GM23248 (cell line): ENCODE data around the gene NEB. TPM values are rescaled to one million over a fixed set of nuclear protein-coding genes. Genes with fewer than 3 reads are reported as not detected.

Source experiments
- DNase-seq: peaks from one replicate; pipeline ENCODE4 v3.0.0-alpha.2; 2015
- H2AFZ ChIP-seq: fragments of 200-600 bp; sonication (generic); 2 replicates; pipeline ENCODE4 v1.6.1; 2016; ENCODE audit warnings: antibody characterized with exemption
- H3F3A ChIP-seq: fragments of 200-600 bp; sonication (generic); 2 replicates; pipeline ENCODE4 v1.6.1; 2016; ENCODE audit warnings: mild to moderate bottlenecking, antibody characterized with exemption, mixed run types; ENCODE audit not compliant: insufficient read depth
- H3K27ac ChIP-seq: fragments of 200-600 bp; sonication (generic); 2 replicates; pipeline ENCODE4 v1.5.1; 2016; ENCODE audit warnings: mild to moderate bottlenecking
- H3K27me3 ChIP-seq: fragments of 200-600 bp; sonication (generic); replicated peaks from 2 replicates; pipeline ENCODE4 v1.6.1; 2016; ENCODE audit warnings: mild to moderate bottlenecking; ENCODE audit not compliant: insufficient read depth
- H3K36me3 ChIP-seq: fragments of 200-600 bp; sonication (generic); 2 replicates; pipeline ENCODE4 v1.6.1; 2016; ENCODE audit warnings: low read depth, mild to moderate bottlenecking
- H3K4me1 ChIP-seq: fragments of 200-600 bp; sonication (generic); 2 replicates; pipeline ENCODE4 v1.6.1; 2016; ENCODE audit warnings: mild to moderate bottlenecking; ENCODE audit not compliant: insufficient read depth
- H3K4me2 ChIP-seq: fragments of 200-600 bp; sonication (generic); one replicate; pipeline ENCODE4 v1.6.1; 2016; ENCODE audit warnings: mild to moderate bottlenecking; ENCODE audit not compliant: unreplicated experiment
- H3K4me3 ChIP-seq: fragments of 200-600 bp; sonication (generic); 2 replicates; pipeline ENCODE4 v1.5.1; 2016; ENCODE audit warnings: mild to moderate bottlenecking
- H3K79me2 ChIP-seq: fragments of 200-600 bp; sonication (generic); 2 replicates; pipeline ENCODE4 v1.6.1; 2016; ENCODE audit warnings: mild to moderate bottlenecking; ENCODE audit not compliant: insufficient read depth
- H3K9ac ChIP-seq: fragments of 200-600 bp; sonication (generic); 2 replicates; pipeline ENCODE4 v1.6.1; 2016; ENCODE audit warnings: mild to moderate bottlenecking
- H3K9me2 ChIP-seq: fragments of 200-600 bp; sonication (generic); 2 replicates; pipeline ENCODE4 v1.6.1; 2016; ENCODE audit warnings: mixed run types, mild to moderate bottlenecking, moderate library complexity; ENCODE audit not compliant: insufficient read depth
- H3K9me3 ChIP-seq: fragments of 200-600 bp; sonication (generic); one replicate; pipeline ENCODE4 v1.6.1; 2017; ENCODE audit warnings: low read depth
- H4K20me1 ChIP-seq: fragments of 200-600 bp; sonication (generic); 2 replicates; pipeline ENCODE4 v1.6.0; 2016; ENCODE audit not compliant: insufficient read depth
- EZH2 ChIP-seq: fragments of 200-600 bp; sonication (generic); IDR thresholded peaks from 2 replicates; pipeline ENCODE4 v1.6.1; 2018; ENCODE audit warnings: antibody characterized with exemption, mild to moderate bottlenecking; ENCODE audit not compliant: insufficient read depth, poor library complexity, severe bottlenecking
- EZH2phosphoT487 ChIP-seq: fragments of 200-600 bp; sonication (generic); IDR thresholded peaks from 2 replicates; pipeline ENCODE4 v1.6.1; 2018; ENCODE audit warnings: antibody characterized with exemption, moderate library complexity, mild to moderate bottlenecking, low read depth; ENCODE audit not compliant: insufficient read depth
- WGBS, 2 experiments: methylation state at CpG; one replicate each; pipeline ENCODE4 v1.1.6; 2015 to 2017; ENCODE audit warnings: low lambda C conversion rate in 2 of 2, low coverage in 1 of 2; ENCODE audit errors: missing lambda C conversion rate in 2 of 2; 5-methylcytosine and 5-hydroxymethylcytosine counted together
- in situ Hi-C: fragments of 300-500 bp; cut with MboI; formaldehyde crosslinking; loops from 2 replicates; pipeline ENCODE4 v1.15.0; 2020
- polyA plus RNA-seq: library from polyadenylated mRNA; unstranded; fragments of >200 nt; fragmentation: Nextera tagmentation; extraction: Ambion mirVana; gene quantifications from 2 replicates; pipeline ENCODE4 v1.2.1, GENCODE V29; 2016
- total RNA-seq: library from RNA; depleted of rRNA; stranded (reverse); fragments of >200 nt; shearing (Covaris generic); gene quantifications from 2 replicates; pipeline ENCODE4 v1.2.3, GENCODE V29; 2014

NEB gene
- total and polyA plus RNA-seq, 2 experiments from 2014 or later: 0.11 to 1.5 TPM

- Histone ChIP-seq H3K27me3 (no peaks in the 10 kb centered on the region), H3F3A (no peaks in the 10 kb centered on the region), H3K4me2 (no peak overlapping the region), H3K27ac (no peak overlapping the region), H3K4me1 (no peaks in the 10 kb centered on the region), H2AFZ (no peak overlapping the region), H3K9me3 (no peaks in the 10 kb centered on the region), H3K9me2 (no peaks in the 10 kb centered on the region), H3K36me3 (no peaks in the 10 kb centered on the region), H4K20me1 (no peaks in the 10 kb centered on the region), H3K4me3 (no peak overlapping the region), H3K79me2 (no peaks in the 10 kb centered on the region), H3K9ac (no peak overlapping the region)
- in situ Hi-C loops: no loop called here
- TF ChIP-seq EZH2phosphoT487 (no peak), EZH2 (no peak)
- WGBS, 2 experiments: 42 to 46% methylated on average over 2 of the region's 2 CpGs
- no peak for DNase-seq
Observed at GRCh38 chr2:151661625-151662024, 72.7 kb downstream of the NEB start.

- Histone ChIP-seq H3K9me3 (no peaks in the 10 kb centered on the region), H2AFZ (no peak overlapping the region), H3K27ac (no peak overlapping the region), H3K27me3 (no peaks in the 10 kb centered on the region), H3K79me2 (no peaks in the 10 kb centered on the region), H4K20me1 (no peaks in the 10 kb centered on the region), H3K4me1 (no peaks in the 10 kb centered on the region), H3K9me2 (no peaks in the 10 kb centered on the region), H3K36me3 (no peaks in the 10 kb centered on the region), H3F3A (no peaks in the 10 kb centered on the region), H3K4me3 (no peak overlapping the region), H3K4me2 (no peak overlapping the region), H3K9ac (no peak overlapping the region)
- TF ChIP-seq EZH2 (no peak), EZH2phosphoT487 (no peak)
- 60 to 61% methylated on average over 2 of the region's 2 CpGs for WGBS, 2 experiments
- in situ Hi-C loops: no loop called here
- DNase-seq: no peak
Observed at GRCh38 chr2:151658081-151658480, 76.2 kb downstream of the NEB start.

DNA sequence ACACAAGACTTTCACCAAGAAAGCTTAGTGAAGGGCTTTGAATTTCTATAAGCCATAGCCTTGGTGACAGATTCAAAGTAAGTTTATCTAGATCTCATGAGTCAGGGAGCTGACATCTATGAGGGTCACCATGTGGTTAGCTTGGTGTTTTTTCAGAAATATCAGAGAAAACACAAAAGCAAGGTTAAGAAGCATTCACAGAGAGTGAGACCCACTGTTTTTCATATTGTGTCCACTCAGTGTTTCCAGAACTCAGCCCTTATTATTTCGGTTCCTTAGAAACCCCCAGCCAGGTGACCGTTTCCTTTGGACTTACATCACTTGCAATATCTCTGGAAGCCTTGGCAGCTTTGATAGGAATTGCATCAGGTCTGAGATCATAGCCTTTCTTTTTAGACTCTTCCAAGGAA is 76.6 kb downstream of the NEB start:
- no peaks in the 10 kb centered on the region for H3K4me1 ChIP-seq
- no peak overlapping the region for H3K4me2 ChIP-seq
- no peak overlapping the region for H3K27ac ChIP-seq
- DNase-seq: peak; percentile 4
- TF ChIP-seq EZH2phosphoT487 (no peak), EZH2 (no peak)
- no peaks in the 10 kb centered on the region for H4K20me1 ChIP-seq
- in situ Hi-C loops: no loop called here
- H3F3A ChIP-seq: no peaks in the 10 kb centered on the region
- H3K9me3 ChIP-seq: no peaks in the 10 kb centered on the region
- H3K36me3 ChIP-seq: no peaks in the 10 kb centered on the region
- H3K79me2 ChIP-seq: no peaks in the 10 kb centered on the region
- 60 to 68% methylated on average over 2 of the region's 2 CpGs for WGBS, 2 experiments
- H3K9ac ChIP-seq: no peak overlapping the region
- no peaks in the 10 kb centered on the region for H3K9me2 ChIP-seq
- no peak overlapping the region for H2AFZ ChIP-seq
- H3K27me3 ChIP-seq: no peaks in the 10 kb centered on the region
- no peak overlapping the region for H3K4me3 ChIP-seq

DNA sequence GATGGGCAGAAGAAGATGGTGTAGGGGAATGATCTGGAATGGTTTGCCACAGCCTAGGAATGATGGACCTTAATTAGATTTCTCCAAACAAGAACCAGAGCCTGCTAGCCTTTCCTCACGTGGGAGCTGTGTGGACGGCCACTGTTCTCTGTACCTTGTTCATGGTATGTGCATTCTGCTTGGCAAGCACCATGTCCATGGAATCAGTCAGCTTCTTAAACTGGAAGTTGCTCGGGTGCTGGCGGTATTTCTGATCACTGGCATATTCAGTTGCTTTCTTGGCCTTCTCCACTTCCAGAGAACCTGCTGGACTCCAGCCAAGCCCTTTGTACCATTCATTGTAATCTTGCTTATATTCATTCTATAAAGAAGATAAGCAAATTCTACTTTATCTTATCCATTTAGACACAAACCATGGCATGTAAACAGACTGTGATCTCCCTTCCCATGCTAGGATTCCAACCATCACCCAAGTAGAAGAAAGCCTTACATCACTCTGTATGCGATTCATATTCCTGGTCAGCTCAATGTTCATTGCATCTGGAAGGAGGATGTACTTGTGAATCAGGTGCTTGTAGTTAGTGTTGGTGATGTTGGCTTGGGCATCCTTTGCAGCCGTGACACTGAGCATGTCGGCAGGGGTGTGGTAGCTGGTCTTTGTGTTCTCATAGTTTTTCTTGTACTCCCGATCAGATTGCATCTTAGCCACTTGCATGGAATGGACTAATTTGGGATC is 78.4 kb downstream of the NEB start:
- H3K9me2 ChIP-seq: no peaks in the 10 kb centered on the region
- H3K9me3 ChIP-seq: no peaks in the 10 kb centered on the region
- no peaks in the 10 kb centered on the region for H4K20me1 ChIP-seq
- no peak for DNase-seq
- no peaks in the 10 kb centered on the region for H3K27me3 ChIP-seq
- H3K79me2 ChIP-seq: no peaks in the 10 kb centered on the region
- no peak overlapping the region for H3K4me3 ChIP-seq
- H3K27ac ChIP-seq: no peak overlapping the region
- no peaks in the 10 kb centered on the region for H3K4me1 ChIP-seq
- H3F3A ChIP-seq: no peaks in the 10 kb centered on the region
- H3K4me2 ChIP-seq: no peak overlapping the region
- no peak for TF ChIP-seq EZH2phosphoT487
- TF ChIP-seq EZH2: no peak
- no peaks in the 10 kb centered on the region for H3K36me3 ChIP-seq
- in situ Hi-C loops: no loop called here
- H3K9ac ChIP-seq: no peak overlapping the region
- 83% methylated on average over 8 of the region's 8 CpGs for WGBS, 2 experiments
- no peak overlapping the region for H2AFZ ChIP-seq

DNA sequence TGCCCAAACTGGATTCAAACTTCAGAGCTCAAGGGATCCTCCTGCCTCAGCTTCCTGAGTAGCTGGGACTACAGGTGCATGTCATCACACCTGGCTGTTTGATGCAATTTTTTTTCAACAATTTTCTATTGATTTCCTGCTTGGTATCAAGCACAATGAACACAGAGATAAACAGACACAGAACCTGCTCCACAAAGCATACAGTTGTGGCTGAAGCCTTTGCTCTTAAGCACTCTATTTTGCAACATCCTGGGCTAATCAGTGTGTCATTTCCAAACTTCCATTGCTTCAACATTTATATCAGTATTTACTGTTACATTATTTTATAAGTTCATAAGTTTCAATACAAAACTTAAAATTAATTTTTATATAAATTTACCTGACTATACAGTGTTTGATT is 79.4 kb downstream of the NEB start:
- TF ChIP-seq EZH2phosphoT487: no peak
- no peak for TF ChIP-seq EZH2
- H3K4me1 ChIP-seq: no peaks in the 10 kb centered on the region
- H3K79me2 ChIP-seq: no peaks in the 10 kb centered on the region
- no peak overlapping the region for H3K9ac ChIP-seq
- H3F3A ChIP-seq: no peaks in the 10 kb centered on the region
- no peaks in the 10 kb centered on the region for H4K20me1 ChIP-seq
- H3K27me3 ChIP-seq: no peaks in the 10 kb centered on the region
- H3K27ac ChIP-seq: no peak overlapping the region
- DNase-seq: no peak
- H3K4me3 ChIP-seq: no peak overlapping the region
- H2AFZ ChIP-seq: no peak overlapping the region
- H3K36me3 ChIP-seq: no peaks in the 10 kb centered on the region
- H3K9me2 ChIP-seq: no peaks in the 10 kb centered on the region
- in situ Hi-C loops: no loop called here
- H3K4me2 ChIP-seq: no peak overlapping the region
- H3K9me3 ChIP-seq: no peaks in the 10 kb centered on the region
